WERI-Rb-1 (cell line): ENCODE results near the gene GFOD1.
A peak's percentile ranks its signal among the peaks of the same experiment; 100 is the strongest.

ENCODE experiments used
- DNase-seq: peaks from one replicate; pipeline ENCODE4 v3.0.0-alpha.2; 2020
- H3K27ac ChIP-seq: fragments of 250-450 bp; sonication (Bioruptor Pico); 2 replicates; pipeline ENCODE4 v1.5.1; 2020; ENCODE audit warnings: mild to moderate bottlenecking, moderate library complexity
- H3K27me3 ChIP-seq: fragments of 250-450 bp; sonication (Bioruptor Pico); 2 replicates; pipeline ENCODE4 v1.5.1; 2021; ENCODE audit warnings: mild to moderate bottlenecking, low read depth, moderate library complexity; ENCODE audit not compliant: insufficient read depth, severe bottlenecking
- H3K36me3 ChIP-seq: fragments of 250-450 bp; sonication (Bioruptor Pico); 2 replicates; pipeline ENCODE4 v1.5.1; 2020; ENCODE audit warnings: mild to moderate bottlenecking, moderate library complexity
- H3K4me3 ChIP-seq: 2 replicates; pipeline ENCODE4 v1.5.1; 2011; ENCODE audit warnings: low read depth, mild to moderate bottlenecking, control low read depth, low read length
- H3K9me3 ChIP-seq: fragments of 250-450 bp; sonication (Bioruptor Pico); 2 replicates; pipeline ENCODE4 v1.5.1; 2021; ENCODE audit warnings: mild to moderate bottlenecking, moderate library complexity; ENCODE audit not compliant: severe bottlenecking
- TF ChIP-seq, protein P1 (sequence below): IDR thresholded peaks from 2 replicates; pipeline ENCODE4 v1.5.1; 2011; ENCODE audit warnings: low read depth, mild to moderate bottlenecking, control low read depth, inconsistent platforms, low read length

GFOD1 gene

DNA sequence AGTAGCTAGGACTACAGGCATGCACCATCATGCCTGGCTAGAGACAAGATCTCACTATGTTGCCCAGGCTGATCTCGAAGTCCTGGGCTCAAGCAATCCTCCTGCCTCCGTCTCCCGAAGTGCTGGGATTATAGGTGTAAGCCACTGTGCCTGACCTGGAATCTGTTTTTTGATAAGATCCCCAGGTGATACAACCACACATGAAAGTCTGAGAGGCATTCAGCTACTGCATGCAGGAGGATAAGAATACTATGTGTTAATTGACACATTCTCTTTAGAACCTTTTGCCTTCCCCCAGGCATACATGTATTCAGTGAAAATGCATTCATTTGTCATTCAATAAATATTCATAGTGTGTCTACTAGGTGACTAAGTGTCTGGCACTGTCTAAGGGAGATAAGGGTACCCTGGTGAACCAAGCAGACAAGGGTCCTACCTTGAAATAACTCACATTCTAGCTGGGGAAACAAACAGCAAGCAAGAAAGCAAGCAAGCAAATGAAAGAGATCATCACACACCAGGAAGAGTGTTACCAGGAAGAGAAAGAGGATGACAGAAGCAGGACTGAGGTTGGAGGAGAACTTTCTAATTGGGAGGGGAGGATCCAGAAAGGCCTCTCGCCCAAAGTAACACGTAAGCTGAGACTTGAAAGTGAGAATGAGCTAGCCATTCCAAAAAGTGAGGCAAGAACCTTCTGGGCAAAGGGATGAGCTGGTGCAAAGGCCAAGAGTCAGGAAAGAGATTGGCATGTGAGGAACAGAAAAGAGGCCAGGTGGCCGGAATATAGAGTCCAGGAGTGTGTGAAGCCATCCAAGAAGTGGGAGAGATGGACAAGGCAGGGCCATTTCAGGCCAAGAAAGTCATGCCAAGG, 6.5 kb downstream of the GFOD1 start:
- Histone ChIP-seq H3K4me3 (no peak overlapping the region), H3K27ac (no peak overlapping the region), H3K27me3 (no peaks in the 10 kb centered on the region), H3K9me3 (no peaks in the 10 kb centered on the region), H3K36me3 (peaks cover 5% of the 10 kb centered on the region)
- no peak for DNase-seq
- TF ChIP-seq, protein P1, sequence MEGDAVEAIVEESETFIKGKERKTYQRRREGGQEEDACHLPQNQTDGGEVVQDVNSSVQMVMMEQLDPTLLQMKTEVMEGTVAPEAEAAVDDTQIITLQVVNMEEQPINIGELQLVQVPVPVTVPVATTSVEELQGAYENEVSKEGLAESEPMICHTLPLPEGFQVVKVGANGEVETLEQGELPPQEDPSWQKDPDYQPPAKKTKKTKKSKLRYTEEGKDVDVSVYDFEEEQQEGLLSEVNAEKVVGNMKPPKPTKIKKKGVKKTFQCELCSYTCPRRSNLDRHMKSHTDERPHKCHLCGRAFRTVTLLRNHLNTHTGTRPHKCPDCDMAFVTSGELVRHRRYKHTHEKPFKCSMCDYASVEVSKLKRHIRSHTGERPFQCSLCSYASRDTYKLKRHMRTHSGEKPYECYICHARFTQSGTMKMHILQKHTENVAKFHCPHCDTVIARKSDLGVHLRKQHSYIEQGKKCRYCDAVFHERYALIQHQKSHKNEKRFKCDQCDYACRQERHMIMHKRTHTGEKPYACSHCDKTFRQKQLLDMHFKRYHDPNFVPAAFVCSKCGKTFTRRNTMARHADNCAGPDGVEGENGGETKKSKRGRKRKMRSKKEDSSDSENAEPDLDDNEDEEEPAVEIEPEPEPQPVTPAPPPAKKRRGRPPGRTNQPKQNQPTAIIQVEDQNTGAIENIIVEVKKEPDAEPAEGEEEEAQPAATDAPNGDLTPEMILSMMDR = no peak

DNA sequence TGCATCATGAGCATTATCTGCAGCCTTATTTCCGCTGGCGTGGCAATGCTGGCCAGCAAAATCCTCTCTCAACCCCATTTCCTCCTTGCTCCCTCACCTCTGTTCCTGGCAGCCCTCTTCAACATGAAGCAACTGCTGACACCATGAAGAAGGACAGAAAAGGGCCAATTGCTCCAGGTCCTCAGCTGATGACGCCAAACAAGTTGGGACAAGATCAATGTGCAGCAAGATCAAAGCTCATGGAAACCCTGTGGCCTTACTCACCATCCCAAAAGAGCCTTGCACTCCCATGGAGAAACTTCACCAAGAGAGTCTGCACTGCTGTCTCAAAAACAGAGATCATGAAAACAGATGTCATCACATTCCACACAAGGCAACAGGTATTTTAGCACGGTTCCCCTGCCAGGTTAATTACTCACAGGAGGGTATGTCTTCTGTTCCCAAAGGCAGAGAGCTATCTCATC, 7.4 kb downstream of the GFOD1 start:
- no peak for DNase-seq

DNA sequence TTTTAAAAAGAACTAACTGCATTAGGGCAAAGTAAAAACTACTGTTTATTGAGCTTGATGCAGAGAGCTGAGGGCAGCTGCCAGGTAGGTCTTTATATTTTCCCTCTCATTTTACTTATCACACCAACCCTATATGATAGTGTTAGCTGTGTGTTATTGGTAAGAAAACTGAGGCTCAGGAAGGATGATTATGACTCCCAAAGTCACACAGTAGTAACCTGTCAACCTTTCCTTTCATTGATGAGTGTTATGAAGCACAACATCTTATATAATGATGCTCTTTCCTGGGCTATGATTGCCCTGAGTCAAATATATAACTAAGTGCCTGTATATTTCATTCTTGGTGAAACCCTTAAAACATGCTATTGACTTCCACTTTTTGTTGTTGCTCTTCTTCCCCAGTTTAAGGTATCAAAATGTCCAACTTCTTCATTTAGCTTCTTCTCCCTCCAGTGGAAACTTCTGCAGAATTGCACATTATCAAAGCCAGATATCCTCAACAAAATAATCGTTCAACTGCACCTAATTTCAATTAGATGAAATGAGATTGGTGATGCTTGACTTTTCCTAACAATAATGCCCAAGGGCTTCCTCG, 8.1 kb downstream of the GFOD1 start:
- no peak for DNase-seq
- H3K9me3 ChIP-seq = no peaks in the 10 kb centered on the region
- no peak overlapping the region for H3K4me3 ChIP-seq
- no peak overlapping the region for H3K27ac ChIP-seq
- peaks cover 5% of the 10 kb centered on the region for H3K36me3 ChIP-seq
- no peaks in the 10 kb centered on the region for H3K27me3 ChIP-seq
- TF ChIP-seq, protein P1 = no peak

More for the DNA sequence above, 7.4 kb downstream of the GFOD1 start:
- peaks cover 5% of the 10 kb centered on the region for H3K36me3 ChIP-seq
- H3K27ac ChIP-seq = no peak overlapping the region
- H3K9me3 ChIP-seq = no peaks in the 10 kb centered on the region
- TF ChIP-seq, protein P1 = no peak
- no peak overlapping the region for H3K4me3 ChIP-seq
- no peaks in the 10 kb centered on the region for H3K27me3 ChIP-seq

DNA sequence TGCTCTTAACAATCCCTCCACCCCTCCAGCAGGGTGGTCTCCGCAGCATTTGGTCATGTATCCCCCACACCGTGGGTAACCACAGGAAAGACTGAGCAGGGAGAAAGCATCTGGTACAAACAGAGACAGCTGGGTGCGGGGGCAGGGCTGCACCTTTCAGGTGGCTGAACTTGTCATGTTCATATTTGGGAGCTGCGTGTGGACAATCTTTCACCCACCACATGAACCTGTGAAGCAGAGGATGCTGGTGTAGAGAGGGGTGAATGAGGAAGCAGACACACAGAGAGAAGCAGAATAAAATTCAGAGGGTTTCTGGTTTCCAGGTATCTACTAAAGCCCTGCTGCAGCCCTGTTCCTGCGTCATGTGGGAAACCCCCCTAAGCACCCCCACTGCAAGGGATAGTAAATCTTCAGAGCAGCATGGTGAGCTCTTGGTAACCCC, 8.9 kb downstream of the GFOD1 start:
- Histone ChIP-seq H3K27me3 (no peaks in the 10 kb centered on the region), H3K36me3 (peaks cover 5% of the 10 kb centered on the region), H3K4me3 (no peak overlapping the region), H3K9me3 (no peaks in the 10 kb centered on the region), H3K27ac (no peak overlapping the region)
- TF ChIP-seq, protein P1 = no peak
- DNase-seq = peak; percentile 61

DNA sequence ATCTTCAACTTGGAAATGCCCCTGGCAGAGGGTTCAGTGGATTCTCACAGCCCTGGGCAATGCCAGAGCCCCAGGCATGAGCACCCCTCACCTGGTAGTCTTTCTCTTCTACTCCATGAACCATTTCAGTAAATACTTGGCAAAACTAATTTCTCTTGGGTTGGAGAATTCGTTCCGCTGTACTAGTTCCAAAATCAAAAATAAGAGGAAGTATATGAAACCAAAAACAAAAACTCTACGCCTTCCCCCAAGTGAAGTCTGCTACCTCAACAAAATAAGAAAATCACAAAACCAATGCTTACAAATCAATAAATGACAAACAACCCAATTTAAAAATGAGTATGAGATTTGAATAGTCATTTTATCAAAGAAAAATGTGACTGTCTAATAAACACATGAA, 12.6 kb downstream of the GFOD1 start:
- no peak overlapping the region for H3K4me3 ChIP-seq
- no peaks in the 10 kb centered on the region for H3K27me3 ChIP-seq
- no peaks in the 10 kb centered on the region for H3K9me3 ChIP-seq
- H3K36me3 ChIP-seq = peaks cover 5% of the 10 kb centered on the region; the same call in 1 of the 2 replicates
- H3K27ac ChIP-seq = peak overlapping the region; percentile 16; the same call in 1 of the 2 replicates
- TF ChIP-seq, protein P1 = no peak
- DNase-seq = no peak
